ENCODE data around the gene ZNF618.

ZNF618 gene

DNA sequence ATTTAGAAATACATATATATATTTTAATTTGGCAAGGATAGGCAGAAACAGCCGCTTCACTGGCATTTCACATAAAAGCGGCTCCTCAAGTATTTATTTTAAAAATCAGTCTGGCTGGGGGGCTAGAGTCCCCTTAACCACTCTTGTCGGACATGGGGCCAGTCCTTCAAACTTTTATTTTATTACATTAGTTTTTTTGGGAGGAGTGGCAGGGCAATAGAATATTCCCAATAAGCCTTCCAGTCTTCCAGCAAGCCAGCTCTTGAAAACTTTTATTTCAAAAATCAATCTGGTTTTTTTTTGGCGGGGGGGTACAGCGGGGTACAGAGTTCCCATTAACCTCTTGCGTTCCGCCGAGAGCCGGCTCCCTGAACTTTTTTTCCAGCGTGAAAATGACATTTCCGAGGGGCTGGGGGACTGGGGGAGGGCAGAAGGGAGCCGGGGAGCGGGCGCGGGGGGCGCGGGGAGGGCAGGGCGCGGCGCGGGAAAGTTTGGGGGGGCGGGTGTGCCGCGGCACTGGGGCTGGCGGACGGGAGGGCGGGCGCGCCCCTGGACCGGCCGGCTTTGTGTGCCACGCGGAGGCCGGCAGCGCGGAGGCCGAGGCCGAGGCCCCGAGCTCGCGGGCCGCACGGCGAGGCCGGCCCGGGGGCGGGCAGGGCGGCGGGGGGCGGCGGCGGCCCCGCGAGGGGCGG, 504 bp upstream of the ZNF618 start:
- TF ChIP-seq, protein P1, sequence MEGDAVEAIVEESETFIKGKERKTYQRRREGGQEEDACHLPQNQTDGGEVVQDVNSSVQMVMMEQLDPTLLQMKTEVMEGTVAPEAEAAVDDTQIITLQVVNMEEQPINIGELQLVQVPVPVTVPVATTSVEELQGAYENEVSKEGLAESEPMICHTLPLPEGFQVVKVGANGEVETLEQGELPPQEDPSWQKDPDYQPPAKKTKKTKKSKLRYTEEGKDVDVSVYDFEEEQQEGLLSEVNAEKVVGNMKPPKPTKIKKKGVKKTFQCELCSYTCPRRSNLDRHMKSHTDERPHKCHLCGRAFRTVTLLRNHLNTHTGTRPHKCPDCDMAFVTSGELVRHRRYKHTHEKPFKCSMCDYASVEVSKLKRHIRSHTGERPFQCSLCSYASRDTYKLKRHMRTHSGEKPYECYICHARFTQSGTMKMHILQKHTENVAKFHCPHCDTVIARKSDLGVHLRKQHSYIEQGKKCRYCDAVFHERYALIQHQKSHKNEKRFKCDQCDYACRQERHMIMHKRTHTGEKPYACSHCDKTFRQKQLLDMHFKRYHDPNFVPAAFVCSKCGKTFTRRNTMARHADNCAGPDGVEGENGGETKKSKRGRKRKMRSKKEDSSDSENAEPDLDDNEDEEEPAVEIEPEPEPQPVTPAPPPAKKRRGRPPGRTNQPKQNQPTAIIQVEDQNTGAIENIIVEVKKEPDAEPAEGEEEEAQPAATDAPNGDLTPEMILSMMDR (IDR thresholded peaks at IDR 0.05), result no peak
- intact Hi-C loops (cut with DNase I; ENCODE audit: low total_unique reads), result loop anchor here (5.0 to 10.0 kb wide), 2 partner anchors 119 to 138 kb away; no protein-coding TSS in a partner anchor
- peak overlapping the region; percentile 31 to 53 for H3K27ac ChIP-seq
- H3K9me3 ChIP-seq, result no peaks in the 10 kb centered on the region
- peaks cover 0 to 41% (median 14%) of the 10 kb centered on the region in 4 donors for H3K4me1 ChIP-seq
- no peaks in the 10 kb centered on the region for H3K36me3 ChIP-seq
- H3K4me3 ChIP-seq, result peak overlapping the region; percentile 87 to 96
- H3K27me3 ChIP-seq, result no peaks in the 10 kb centered on the region
- DNase-seq, result no peak

DNA sequence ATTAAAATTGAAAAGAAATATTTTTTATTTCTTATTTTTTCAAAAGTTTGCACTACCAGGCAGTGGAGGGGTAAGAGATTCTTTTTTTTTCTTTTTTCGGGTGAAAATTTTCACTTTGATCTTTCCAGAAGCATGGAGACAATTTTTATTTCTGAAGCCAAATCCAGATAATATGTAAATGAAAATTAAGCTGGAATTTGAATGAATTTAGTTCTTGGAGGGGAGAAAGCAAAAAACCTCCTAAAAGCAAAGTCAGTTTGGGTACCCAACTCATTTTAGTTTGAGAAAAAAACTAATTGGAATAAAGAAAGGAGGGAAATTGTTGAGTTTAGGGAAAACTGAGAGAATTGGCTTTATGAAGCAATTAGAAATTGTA, 872 bp downstream of the ZNF618 start:
- Histone ChIP-seq H3K4me3 (peak overlapping the region; percentile 87 to 96), H3K27me3 (no peaks in the 10 kb centered on the region), H3K27ac (peak overlapping the region; percentile 84 to 88), H3K9me3 (no peaks in the 10 kb centered on the region), H3K4me1 (peaks cover 0 to 46% (median 17%) of the 10 kb centered on the region in 4 donors), H3K36me3 (no peaks in the 10 kb centered on the region)
- intact Hi-C loops (cut with DNase I; ENCODE audit: low total_unique reads), result loop anchor here (5.0 to 10.0 kb wide), 2 partner anchors 118 to 140 kb away; no protein-coding TSS in a partner anchor
- DNase-seq, result no peak
- TF ChIP-seq, protein P1 (IDR thresholded peaks at IDR 0.05), result peak in 1 of 2 experiments; percentile 18

DNA sequence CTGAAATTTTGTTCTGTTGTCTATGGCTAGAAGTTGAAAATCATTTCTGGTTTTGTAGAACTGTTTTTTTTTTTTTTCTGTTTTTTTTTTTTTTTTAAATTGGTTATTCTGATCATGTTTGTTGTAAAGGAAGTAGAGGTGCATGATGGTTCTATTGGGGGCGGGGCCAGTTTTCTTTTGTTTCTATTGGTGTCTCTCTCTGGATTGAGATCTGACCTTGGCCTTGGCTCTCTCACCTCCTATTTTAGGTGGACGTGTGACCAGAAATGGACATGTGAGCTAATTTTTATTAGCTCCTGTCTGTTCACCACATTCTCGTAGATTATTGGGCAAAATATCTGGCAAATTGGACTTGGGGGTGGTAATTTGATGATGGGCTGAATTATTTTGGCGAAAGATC, 3.2 kb downstream of the ZNF618 start:
- peak overlapping the region in 1 of 2 donors; percentile 2 for H3K4me3 ChIP-seq
- no peaks in the 10 kb centered on the region for H3K36me3 ChIP-seq
- peak in 1 of 2 donors; percentile 72 for DNase-seq
- H3K4me1 ChIP-seq, result peaks cover 0 to 62% (median 27%) of the 10 kb centered on the region in 4 donors
- intact Hi-C loops (cut with DNase I; ENCODE audit: low total_unique reads), result loop anchor here (5.0 to 10.0 kb wide), 2 partner anchors 115 to 142 kb away; no protein-coding TSS in a partner anchor
- TF ChIP-seq, protein P1 (IDR thresholded peaks at IDR 0.05), result no peak
- peak overlapping the region; percentile 45 to 48 for H3K27ac ChIP-seq
- H3K9me3 ChIP-seq, result no peaks in the 10 kb centered on the region
- H3K27me3 ChIP-seq, result no peaks in the 10 kb centered on the region

DNA sequence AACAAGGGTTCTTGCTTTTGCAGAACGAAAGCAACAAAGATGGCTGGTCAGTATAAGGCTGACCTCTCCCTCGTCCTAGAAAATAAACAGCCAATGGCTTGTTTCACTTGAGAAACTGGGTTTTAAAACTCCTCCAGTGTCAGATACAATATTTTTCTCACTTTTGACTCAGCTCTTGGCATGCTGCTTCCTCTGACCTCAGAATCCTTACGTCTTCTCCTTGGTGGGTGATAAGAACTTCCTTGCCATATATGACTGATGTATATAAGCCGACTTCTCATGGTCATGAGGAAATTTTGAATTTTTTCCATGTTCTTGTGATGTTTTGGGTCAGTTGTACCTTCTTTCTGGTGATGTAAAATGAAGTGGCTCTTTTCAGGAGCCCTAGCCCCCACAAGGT, 3.8 kb downstream of the ZNF618 start:
- Histone ChIP-seq H3K4me1 (peaks cover 0 to 62% (median 29%) of the 10 kb centered on the region in 4 donors), H3K27ac (peak overlapping the region; percentile 45 to 48), H3K36me3 (no peaks in the 10 kb centered on the region), H3K9me3 (no peaks in the 10 kb centered on the region), H3K4me3 (peak overlapping the region in 1 of 2 donors; percentile 2), H3K27me3 (no peaks in the 10 kb centered on the region)
- TF ChIP-seq, protein P1 (IDR thresholded peaks at IDR 0.05), result no peak
- intact Hi-C loops (cut with DNase I; ENCODE audit: low total_unique reads), result loop anchor here (5.0 to 10.0 kb wide), 3 partner anchors 55 to 143 kb away; no protein-coding TSS in a partner anchor
- no peak for DNase-seq

DNA sequence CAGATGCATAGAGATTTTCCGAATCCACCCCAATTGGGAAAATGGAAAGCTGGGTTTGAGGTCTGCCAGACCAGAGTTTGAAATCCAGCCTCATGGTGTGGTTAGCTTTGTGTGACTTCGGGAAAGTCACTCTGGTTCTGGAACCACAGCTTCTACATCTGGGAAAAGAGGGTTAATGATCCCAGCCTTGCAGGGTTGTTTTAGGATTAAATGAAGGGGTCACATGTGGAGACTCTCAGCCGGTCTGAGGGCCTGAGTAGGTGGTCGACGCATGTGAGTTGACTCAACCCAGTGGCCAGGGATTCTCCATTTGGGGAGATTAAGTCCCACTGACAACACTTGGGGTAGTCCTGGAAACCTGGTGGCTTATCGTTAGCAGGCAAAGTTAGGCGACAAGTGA, 6.1 kb downstream of the ZNF618 start:
- no peaks in the 10 kb centered on the region for H3K9me3 ChIP-seq
- peaks cover 0 to 71% (median 37%) of the 10 kb centered on the region in 4 donors for H3K4me1 ChIP-seq
- intact Hi-C loops (cut with DNase I; ENCODE audit: low total_unique reads), result loop anchor here (10.0 kb wide), 1 partner anchor 53 kb away; no protein-coding TSS in a partner anchor
- peak overlapping the region in 1 of 2 donors; percentile 17 for H3K27ac ChIP-seq
- no peaks in the 10 kb centered on the region for H3K36me3 ChIP-seq
- no peak overlapping the region for H3K4me3 ChIP-seq
- DNase-seq, result no peak
- TF ChIP-seq, protein P1 (IDR thresholded peaks at IDR 0.05), result no peak
- H3K27me3 ChIP-seq, result no peaks in the 10 kb centered on the region

Data from tibial artery (tissue), 4 donors.